Hindlimb muscle (tissue), 1 donor: Measurements from ENCODE around the gene LTBP3. TPM values are rescaled to one million over a fixed set of nuclear protein-coding genes. Genes with fewer than 3 reads are reported as not detected.

ENCODE experiments used
- DNase-seq: peaks from one replicate; pipeline ENCODE4 v3.0.0-alpha.2; 2013
- polyA plus RNA-seq: library from polyadenylated mRNA; unstranded; fragments of 120-200 nt; gene quantifications from one replicate; pipeline ENCODE4 v1.2.1, GENCODE V29; 2013; ENCODE audit not compliant: insufficient read length

The LTBP3 gene
- 126 TPM for polyA plus RNA-seq

GRCh38 chr11:65558002-65558929, at the start of gene LTBP3:
LTBP3 (minus strand) TSS chr11:65558359; CDS start chr11:65557959, 400 bp downstream.
- DNase-seq: peak; percentile 92

GRCh38 chr11:65606876-65607613, 48.9 kb upstream of the LTBP3 start:
- DNase-seq: peak; percentile 93

- no peak for DNase-seq
Observed at GRCh38 chr11:65604258-65604657, 46.1 kb upstream of the LTBP3 start.

GRCh38 chr11:65599955-65600246, 41.7 kb upstream of the LTBP3 start:
- DNase-seq: no peak

GRCh38 chr11:65599216-65599954, 41.2 kb upstream of the LTBP3 start:
- no peak for DNase-seq

- DNase-seq: no peak
Observed at GRCh38 chr11:65598258-65598699, 40.1 kb upstream of the LTBP3 start.

GRCh38 chr11:65596520-65596919, 38.4 kb upstream of the LTBP3 start:
- no peak for DNase-seq

- no peak for DNase-seq
Observed at GRCh38 chr11:65595543-65596281, 37.6 kb upstream of the LTBP3 start, which contains the start of gene KCNK7. KCNK7 (minus strand) TSS chr11:65595800; CDS start chr11:65595772, 28 bp downstream.

GRCh38 chr11:65595131-65595530, 37.0 kb upstream of the LTBP3 start:
- DNase-seq: no peak

GRCh38 chr11:65593518-65594414, 35.6 kb upstream of the LTBP3 start:
- DNase-seq: no peak

GRCh38 chr11:65592858-65593517, 34.8 kb upstream of the LTBP3 start:
- no peak for DNase-seq

GRCh38 chr11:65591939-65592857, 34.0 kb upstream of the LTBP3 start:
- no peak for DNase-seq

- peak; percentile 82 for DNase-seq
Observed at GRCh38 chr11:65590240-65590738, 32.1 kb upstream of the LTBP3 start.

GRCh38 chr11:65589444-65590239, 31.5 kb upstream of the LTBP3 start:
- DNase-seq: no peak

GRCh38 chr11:65588199-65589054, 30.3 kb upstream of the LTBP3 start:
- no peak for DNase-seq

- no peak for DNase-seq
Observed at GRCh38 chr11:65586676-65587075, 28.5 kb upstream of the LTBP3 start.

GRCh38 chr11:65586247-65586630, 28.1 kb upstream of the LTBP3 start:
- no peak for DNase-seq
